Loucy (cell line): Measurements from ENCODE around the gene THAP4.

Experiments used
- CTCF ChIP-seq: fragments of 200-600 bp; sonication (generic); conservative IDR thresholded peaks from 2 replicates; pipeline ENCODE4 v1.5.1; 2014; ENCODE audit warnings: mild to moderate bottlenecking, antibody characterized with exemption, low read length
- EZH2phosphoT487 ChIP-seq: fragments of 200-600 bp; IDR thresholded peaks from 2 replicates; pipeline ENCODE4 v1.6.1; 2018; ENCODE audit warnings: antibody characterized with exemption, mild to moderate bottlenecking, moderate library complexity, borderline replicate concordance

- TF ChIP-seq CTCF, result no peak
- TF ChIP-seq EZH2phosphoT487, result no peak
These were observed 31.9 kb upstream of the THAP4 start for GRCh38 chr2:241668839-241669238.
